SK-N-SH (cell line): Measurements from ENCODE around the gene KIF4A. TPM values are rescaled to one million over a fixed set of nuclear protein-coding genes. Genes with fewer than 3 reads are reported as not detected.

Experiments used
- CTCF ChIA-PET: fragments of 300-600, 350-600 bp; formaldehyde crosslinking; extraction: SDS; loops from one replicate; lab custom pipeline; 2021; lab: Yijun Ruan, JAX
- POLR2A ChIA-PET: fragments of 350-600 bp; sonication (Branson Sonifier 250); formaldehyde crosslinking; extraction: SDS; loops from one replicate; lab custom pipeline; 2020; ENCODE audit warnings: antibody characterized with exemption, inconsistent platforms; lab: Yijun Ruan, JAX
- DNase-seq: peaks from one replicate; pipeline ENCODE4 v3.0.0; 2012
- H2AFZ ChIP-seq: fragments of 200-600 bp; sonication (generic); 2 replicates; pipeline ENCODE4 v1.8.1; 2016; ENCODE audit warnings: antibody characterized with exemption, mild to moderate bottlenecking, low read depth
- H3F3A ChIP-seq: fragments of 200-600 bp; sonication (generic); replicated peaks from 2 replicates; pipeline ENCODE3; 2016; ENCODE audit warnings: antibody characterized with exemption, mild to moderate bottlenecking; ENCODE audit not compliant: insufficient read depth
- H3K27ac ChIP-seq, 2 experiments: fragments of 200-500 bp in 1 of 2; fragments of 200-600 bp in 1 of 2; sonication (Bioruptor generic) in 1 of 2; sonication (generic), shearing (Covaris generic) in 1 of 2; 2 replicates each; pipeline versions ENCODE4 v1.5.1 to v1.6.1; 2014 to 2016; ENCODE audit warnings: low read depth in 2 of 2, inconsistent platforms in 1 of 2, low read length in 1 of 2, mild to moderate bottlenecking in 1 of 2, mixed read lengths in 1 of 2
- H3K27me3 ChIP-seq: fragments of 200-600 bp; sonication (generic), shearing (Covaris generic); 2 replicates; pipeline ENCODE4 v1.6.1; 2016; ENCODE audit warnings: mixed run types; ENCODE audit not compliant: insufficient read depth
- H3K36me3 ChIP-seq, 2 experiments: fragments of 200-500 bp in 1 of 2; fragments of 200-600 bp in 1 of 2; sonication (Bioruptor generic) in 1 of 2; sonication (generic) in 1 of 2; replicated peaks in 1 of 2; 2 replicates each; pipeline versions ENCODE3 to v1.5.1; 2014 to 2016; ENCODE audit warnings: low read length in 1 of 2, mild to moderate bottlenecking in 1 of 2; ENCODE audit not compliant: insufficient read depth in 2 of 2, control insufficient read depth in 1 of 2
- H3K4me1 ChIP-seq, 2 experiments: fragments of 200-500 bp in 1 of 2; fragments of 200-600 bp in 1 of 2; sonication (Bioruptor generic) in 1 of 2; sonication (generic), shearing (Covaris generic) in 1 of 2; 2 replicates each; pipeline versions ENCODE4 v1.5.1 to v1.6.1; 2014 to 2016; ENCODE audit warnings: low read depth in 1 of 2, low read length in 1 of 2, mixed run types in 1 of 2; ENCODE audit not compliant: insufficient read depth in 2 of 2, control insufficient read depth in 1 of 2
- H3K4me2 ChIP-seq: fragments of 200-600 bp; sonication (generic), shearing (Covaris generic); 2 replicates; pipeline ENCODE4 v1.6.1; 2017; ENCODE audit warnings: mixed run types
- H3K4me3 ChIP-seq, 2 experiments: fragments of 200-500 bp in 1 of 2; fragments of 200-600 bp in 1 of 2; sonication (Bioruptor generic) in 1 of 2; sonication (generic), shearing (Covaris generic) in 1 of 2; 2 replicates each; pipeline versions ENCODE4 v1.5.1 to v1.8.1; 2014 to 2016; ENCODE audit warnings: low read depth in 2 of 2, inconsistent platforms in 1 of 2, low read length in 1 of 2, mild to moderate bottlenecking in 1 of 2, mixed read lengths in 1 of 2, moderate library complexity in 1 of 2
- H3K79me2 ChIP-seq: fragments of 200-600 bp; sonication (generic); 2 replicates; pipeline ENCODE4 v1.8.1; 2017; ENCODE audit warnings: mild to moderate bottlenecking; ENCODE audit not compliant: insufficient read depth
- H3K9ac ChIP-seq: fragments of 200-600 bp; sonication (generic); 2 replicates; pipeline ENCODE4 v1.6.1; 2017; ENCODE audit warnings: mixed run types
- H3K9me2 ChIP-seq: fragments of 200-600 bp; sonication (generic); 2 replicates; pipeline ENCODE4 v1.6.1; 2017; ENCODE audit warnings: mixed run types
- H3K9me3 ChIP-seq: fragments of 200-600 bp; sonication (generic); 2 replicates; pipeline ENCODE4 v1.6.1; 2017; ENCODE audit warnings: mixed run types, mild to moderate bottlenecking, moderate library complexity
- H4K20me1 ChIP-seq: fragments of 200-600 bp; sonication (generic); 2 replicates; pipeline ENCODE4 v1.6.1; 2017; ENCODE audit warnings: mild to moderate bottlenecking, mixed run types; ENCODE audit not compliant: insufficient read depth
- CHD2 ChIP-seq: fragments of 150-350 bp; IDR thresholded peaks from 2 replicates; pipeline ENCODE4 v1.6.1; 2018; ENCODE audit warnings: low read length; ENCODE audit not compliant: partially characterized antibody
- EZH2phosphoT487 ChIP-seq: fragments of 200-600 bp; sonication (generic); IDR thresholded peaks from 2 replicates; pipeline ENCODE4 v1.6.1; 2017; ENCODE audit warnings: low read depth, mixed run types, mild to moderate bottlenecking, antibody characterized with exemption, moderate library complexity, borderline replicate concordance
- FOXJ3 ChIP-seq: sonication (generic); formaldehyde crosslinking; IDR thresholded peaks from 2 replicates; pipeline ENCODE4 v1.5.1; 2020; ENCODE audit warnings: mild to moderate bottlenecking, missing genetic modification reagents
- FOXM1 ChIP-seq: IDR thresholded peaks from 2 replicates; pipeline ENCODE4 v1.4.0; 2012; ENCODE audit warnings: low read depth, mild to moderate bottlenecking
- GABPA ChIP-seq: IDR thresholded peaks from 2 replicates; pipeline ENCODE4 v1.4.0; 2012; ENCODE audit warnings: low read depth, mild to moderate bottlenecking
- GATA2 ChIP-seq: sonication (generic); formaldehyde crosslinking; IDR thresholded peaks from 2 replicates; pipeline ENCODE4 v1.5.0; 2020; ENCODE audit warnings: mild to moderate bottlenecking, missing genetic modification reagents
- IRF3 ChIP-seq: fragments of 150-350 bp; IDR thresholded peaks from 2 replicates; pipeline ENCODE4 v1.6.1; 2016; ENCODE audit warnings: mild to moderate bottlenecking, low read depth, low read length
- JUND ChIP-seq: IDR thresholded peaks from 2 replicates; pipeline ENCODE4 v1.4.0; 2012
- MAX ChIP-seq: IDR thresholded peaks from 2 replicates; pipeline ENCODE4 v1.4.0; 2012; ENCODE audit warnings: low read depth
- MEF2A ChIP-seq: IDR thresholded peaks from 2 replicates; pipeline ENCODE4 v1.4.0; 2012; ENCODE audit warnings: low read depth, borderline replicate concordance
- MXI1 ChIP-seq: IDR thresholded peaks from 2 replicates; pipeline ENCODE4 v1.6.1; 2012; ENCODE audit warnings: mild to moderate bottlenecking, low read depth, low read length, improper control_type of control experiment
- NFIC ChIP-seq: IDR thresholded peaks from 2 replicates; pipeline ENCODE4 v1.4.0; 2012; ENCODE audit warnings: borderline replicate concordance
- PBX3 ChIP-seq: IDR thresholded peaks from 2 replicates; pipeline ENCODE4; 2012
- RAD21 ChIP-seq: IDR thresholded peaks from 2 replicates; pipeline ENCODE4 v1.6.1; 2012; ENCODE audit warnings: mild to moderate bottlenecking, low read length
- RCOR1 ChIP-seq: fragments of 150-350 bp; IDR thresholded peaks from 2 replicates; pipeline ENCODE4 v1.6.1; 2017; ENCODE audit warnings: antibody characterized with exemption, low read length
- REST ChIP-seq: IDR thresholded peaks from 2 replicates; pipeline ENCODE4 v1.6.1; 2012; ENCODE audit warnings: mild to moderate bottlenecking, low read depth, low read length, moderate library complexity
- RFX5 ChIP-seq: IDR thresholded peaks from 2 replicates; pipeline ENCODE4 v1.6.1; 2012; ENCODE audit warnings: mild to moderate bottlenecking, improper control_type of control experiment, low read length
- TEAD4 ChIP-seq: IDR thresholded peaks from 2 replicates; pipeline ENCODE4 v1.4.0; 2012; ENCODE audit warnings: mild to moderate bottlenecking, borderline replicate concordance; ENCODE audit not compliant: insufficient read depth
- USF2 ChIP-seq: fragments of 150-350 bp; IDR thresholded peaks from 2 replicates; pipeline ENCODE4 v1.6.1; 2017; ENCODE audit warnings: antibody characterized with exemption, low read length, low read depth, borderline replicate concordance
- YY1 ChIP-seq: IDR thresholded peaks from 2 replicates; pipeline ENCODE4 v1.4.0; 2012; ENCODE audit warnings: low read depth, mild to moderate bottlenecking
- WGBS: methylation state at CpG from one replicate; pipeline ENCODE4 v1.1.6; 2017; ENCODE audit warnings: low lambda C conversion rate; 5-methylcytosine and 5-hydroxymethylcytosine counted together
- polyA plus RNA-seq, 3 experiments: library from polyadenylated mRNA; depleted of rRNA; stranded (reverse); fragments of >200 nt; gene quantifications; 2 replicates each; pipeline ENCODE4 v1.2.3, GENCODE V29; 2012

Gene KIF4A
- polyA plus RNA-seq, 1 of the 3 experiments (the other 2 are of a cell fraction) = 11.5 TPM

- TF ChIP-seq TEAD4 (no peak), JUND (no peak)
Measured at GRCh38 chrX:70254063-70254400, 35.9 kb upstream of the KIF4A start (continued).

- CTCF ChIA-PET = no interaction called here
Measured at GRCh38 chrX:70254909-70255308, 35.0 kb upstream of the KIF4A start.

GRCh38 chrX:70255452-70255851 is 34.5 kb upstream of the KIF4A start:
- Histone ChIP-seq H3K4me3 (no peak overlapping the region), H4K20me1 (no peaks in the 10 kb centered on the region), H3K4me2 (no peak overlapping the region), H3K9ac (no peak overlapping the region), H3K9me2 (no peaks in the 10 kb centered on the region), H2AFZ (no peak overlapping the region), H3K36me3 (no peaks in the 10 kb centered on the region), H3K27me3 (no peaks in the 10 kb centered on the region; the same call in 1 of the 2 replicates), H3F3A (no peaks in the 10 kb centered on the region), H3K79me2 (no peaks in the 10 kb centered on the region), H3K4me1 (no peaks in the 10 kb centered on the region), H3K27ac (no peak overlapping the region), H3K9me3 (no peaks in the 10 kb centered on the region)
- ChIA-PET POLR2A (no interaction called here), CTCF (no interaction called here)
- WGBS = 37% methylated on average over 2 of the region's 2 CpGs
- no peak for DNase-seq
- TF ChIP-seq FOXM1 (no peak), GABPA (no peak), FOXJ3 (CRISPR knock-in tag) (no peak), RAD21 (no peak), REST (no peak), NFIC (no peak), MEF2A (no peak), PBX3 (no peak)

More at GRCh38 chrX:70254909-70255308, 35.0 kb upstream of the KIF4A start:
- no peaks in the 10 kb centered on the region for H3K79me2 ChIP-seq
- no peaks in the 10 kb centered on the region for H4K20me1 ChIP-seq
- no peak overlapping the region for H3K27ac ChIP-seq
- WGBS = 45% methylated on average over 3 of the region's 3 CpGs
- no peaks in the 10 kb centered on the region for H3K4me1 ChIP-seq
- TF ChIP-seq USF2 (no peak), MAX (no peak), YY1 (no peak), RCOR1 (no peak), FOXJ3 (CRISPR knock-in tag) (no peak), EZH2phosphoT487 (no peak), RFX5 (no peak), GATA2 (CRISPR knock-in tag) (no peak), IRF3 (no peak), CHD2 (no peak), MXI1 (no peak), GABPA (no peak), RAD21 (no peak)
- no peaks in the 10 kb centered on the region for H3K9me2 ChIP-seq
- POLR2A ChIA-PET = no interaction called here
- no peak overlapping the region for H3K4me3 ChIP-seq
- DNase-seq = no peak
- H3K27me3 ChIP-seq = no peaks in the 10 kb centered on the region; the same call in 1 of the 2 replicates
- H2AFZ ChIP-seq = no peak overlapping the region
- no peak overlapping the region for H3K9ac ChIP-seq
- H3K36me3 ChIP-seq = no peaks in the 10 kb centered on the region
- no peaks in the 10 kb centered on the region for H3K9me3 ChIP-seq
- no peaks in the 10 kb centered on the region for H3F3A ChIP-seq
- no peak overlapping the region for H3K4me2 ChIP-seq
